Mesothelial cell of epicardium (in vitro differentiated cells): ENCODE data around the gene CD80. TPM values are rescaled to one million over a fixed set of nuclear protein-coding genes. Genes with fewer than 3 reads are reported as not detected.
A peak's percentile ranks its signal among the peaks of the same experiment; 100 is the strongest.

Experiments
- DNase-seq, 2 experiments: peaks; one replicate each; pipeline ENCODE4 v3.0.0; 2021; ENCODE audit warnings: low spot score in 2 of 2; ENCODE audit not compliant: unreplicated experiment in 2 of 2
- H3K27ac Mint-ChIP-seq: 2 replicates; pipeline ENCODE4 v1.8.0; 2021; ENCODE audit warnings: mixed read lengths
- H3K27me3 Mint-ChIP-seq: 2 replicates; pipeline ENCODE4 v1.8.0; 2021; ENCODE audit warnings: low read depth, mixed read lengths
- H3K36me3 Mint-ChIP-seq: 2 replicates; pipeline ENCODE4 v1.8.0; 2021; ENCODE audit warnings: mixed read lengths
- H3K4me1 Mint-ChIP-seq: 2 replicates; pipeline ENCODE4 v1.8.0; 2021; ENCODE audit warnings: mixed read lengths
- H3K4me3 Mint-ChIP-seq: 2 replicates; pipeline ENCODE4 v1.8.0; 2021; ENCODE audit warnings: mild to moderate bottlenecking, moderate library complexity, mixed read lengths
- H3K9me3 Mint-ChIP-seq: 2 replicates; pipeline ENCODE4 v1.8.0; 2021; ENCODE audit warnings: mixed read lengths
- total RNA-seq: library from RNA; stranded (reverse); gene quantifications from 3 replicates; pipeline ENCODE4 v1.2.1, GENCODE V29; 2021
- TF ChIP-seq, protein P1 (sequence below): fragments of 200-600 bp; sonication (generic); IDR thresholded peaks from one replicate; pipeline ENCODE4 v1.5.0; 2021; ENCODE audit warnings: antibody characterized with exemption; ENCODE audit not compliant: unreplicated experiment

Gene CD80
- total RNA-seq, 1 donor from 2014 or later = not detected

DNA sequence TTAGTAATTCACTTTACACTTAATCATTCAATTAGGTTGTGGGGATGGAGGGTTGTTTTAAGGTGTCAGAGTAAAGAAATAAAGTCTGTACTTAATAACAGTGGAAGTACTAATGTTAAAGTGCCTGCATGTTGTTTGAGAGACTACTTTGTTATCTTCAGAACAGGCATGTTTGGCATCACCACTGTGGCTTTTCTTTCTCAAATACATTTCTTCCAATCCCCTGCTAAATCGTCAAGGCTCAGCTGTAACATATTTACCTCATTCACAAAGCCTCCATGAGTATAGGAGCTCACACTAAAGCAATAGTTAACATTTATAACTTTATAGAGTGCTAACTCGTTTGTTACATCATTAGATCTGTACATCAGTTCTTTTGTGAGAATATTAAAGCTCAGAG lies 58.5 kb downstream of the CD80 start:
- peak overlapping the region; percentile 18 for H3K27ac Mint-ChIP-seq
- no peaks in the 10 kb centered on the region for H3K9me3 Mint-ChIP-seq
- H3K27me3 Mint-ChIP-seq = no peaks in the 10 kb centered on the region
- H3K4me1 Mint-ChIP-seq = peaks cover 25% of the 10 kb centered on the region
- TF ChIP-seq, protein P1, sequence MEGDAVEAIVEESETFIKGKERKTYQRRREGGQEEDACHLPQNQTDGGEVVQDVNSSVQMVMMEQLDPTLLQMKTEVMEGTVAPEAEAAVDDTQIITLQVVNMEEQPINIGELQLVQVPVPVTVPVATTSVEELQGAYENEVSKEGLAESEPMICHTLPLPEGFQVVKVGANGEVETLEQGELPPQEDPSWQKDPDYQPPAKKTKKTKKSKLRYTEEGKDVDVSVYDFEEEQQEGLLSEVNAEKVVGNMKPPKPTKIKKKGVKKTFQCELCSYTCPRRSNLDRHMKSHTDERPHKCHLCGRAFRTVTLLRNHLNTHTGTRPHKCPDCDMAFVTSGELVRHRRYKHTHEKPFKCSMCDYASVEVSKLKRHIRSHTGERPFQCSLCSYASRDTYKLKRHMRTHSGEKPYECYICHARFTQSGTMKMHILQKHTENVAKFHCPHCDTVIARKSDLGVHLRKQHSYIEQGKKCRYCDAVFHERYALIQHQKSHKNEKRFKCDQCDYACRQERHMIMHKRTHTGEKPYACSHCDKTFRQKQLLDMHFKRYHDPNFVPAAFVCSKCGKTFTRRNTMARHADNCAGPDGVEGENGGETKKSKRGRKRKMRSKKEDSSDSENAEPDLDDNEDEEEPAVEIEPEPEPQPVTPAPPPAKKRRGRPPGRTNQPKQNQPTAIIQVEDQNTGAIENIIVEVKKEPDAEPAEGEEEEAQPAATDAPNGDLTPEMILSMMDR = no peak
- H3K4me3 Mint-ChIP-seq = no peak overlapping the region
- H3K36me3 Mint-ChIP-seq = peaks cover 7% of the 10 kb centered on the region
- DNase-seq = no peak

DNA sequence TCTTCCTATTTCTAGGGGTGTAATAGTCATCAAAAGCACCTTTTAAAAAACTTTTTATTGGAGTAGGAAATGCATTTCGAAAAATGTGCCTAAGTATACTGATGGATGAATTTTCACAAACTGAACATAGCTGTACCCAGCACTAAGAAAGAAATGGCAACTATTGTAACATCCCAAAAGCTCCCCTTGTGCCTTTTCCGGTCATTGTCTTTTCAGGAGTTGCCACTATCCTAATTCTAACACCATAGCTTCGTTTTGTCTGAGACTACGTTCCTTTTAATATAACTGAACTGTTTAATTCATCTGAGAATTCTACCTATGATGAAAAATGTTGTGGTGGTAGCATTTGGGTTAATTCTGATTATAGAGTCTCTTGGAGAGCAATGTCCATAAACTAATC lies 59.1 kb downstream of the CD80 start:
- no peak for DNase-seq
- Mint-ChIP-seq H3K36me3 (peaks cover 5% of the 10 kb centered on the region), H3K9me3 (no peaks in the 10 kb centered on the region), H3K27me3 (no peaks in the 10 kb centered on the region), H3K4me3 (peak overlapping the region; percentile 99), H3K4me1 (peaks cover 25% of the 10 kb centered on the region), H3K27ac (peak overlapping the region; percentile 18)
- TF ChIP-seq, protein P1 = no peak

DNA sequence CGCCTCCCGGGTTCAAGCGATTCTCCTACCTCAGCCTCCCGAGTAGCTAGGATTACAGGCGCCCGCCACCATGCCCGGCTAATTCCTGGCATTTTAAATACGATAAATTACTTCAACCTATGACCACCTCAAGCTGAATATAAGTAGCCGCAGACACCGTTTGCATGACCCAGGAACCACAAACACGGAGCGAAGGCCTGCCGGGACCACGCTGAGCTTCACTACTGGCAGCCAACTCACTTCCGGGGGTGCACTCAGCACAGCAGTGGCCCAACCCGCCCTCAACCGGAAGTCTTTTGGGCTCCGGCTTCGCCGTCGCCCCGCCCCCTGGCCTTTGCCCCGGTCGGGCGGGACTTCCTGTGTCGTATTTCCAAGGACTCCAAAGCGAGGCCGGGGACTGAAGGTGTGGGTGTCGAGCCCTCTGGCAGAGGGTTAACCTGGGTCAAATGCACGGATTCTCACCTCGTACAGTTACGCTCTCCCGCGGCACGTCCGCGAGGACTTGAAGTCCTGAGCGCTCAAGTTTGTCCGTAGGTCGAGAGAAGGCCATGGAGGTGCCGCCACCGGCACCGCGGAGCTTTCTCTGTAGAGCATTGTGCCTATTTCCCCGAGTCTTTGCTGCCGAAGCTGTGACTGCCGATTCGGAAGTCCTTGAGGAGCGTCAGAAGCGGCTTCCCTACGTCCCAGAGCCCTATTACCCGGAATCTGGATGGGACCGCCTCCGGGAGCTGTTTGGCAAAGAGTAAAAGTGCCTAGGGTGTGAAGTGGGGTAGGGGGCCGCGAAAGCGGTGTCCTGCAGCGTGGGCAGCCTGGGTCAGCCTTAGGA lies 61.0 kb downstream of the CD80 start, which contains the start of gene TIMMDC1:
Gene TIMMDC1, plus strand, starts transcription at position 362 of the 826 bp plus-strand sequence. Its CDS starts 187 bp downstream, at position 549.
- H3K4me3 Mint-ChIP-seq = peak within 1 kb of the TSS; percentile 99
- H3K36me3 Mint-ChIP-seq = no peaks in the 10 kb centered on the region
- no peaks in the 10 kb centered on the region for H3K9me3 Mint-ChIP-seq
- DNase-seq = peak; percentile 83 to 94
- peaks cover 25% of the 10 kb centered on the region for H3K4me1 Mint-ChIP-seq
- TF ChIP-seq, protein P1 = no peak
- H3K27me3 Mint-ChIP-seq = no peaks in the 10 kb centered on the region
- peak within 1 kb of the TSS; percentile 99 for H3K27ac Mint-ChIP-seq

DNA sequence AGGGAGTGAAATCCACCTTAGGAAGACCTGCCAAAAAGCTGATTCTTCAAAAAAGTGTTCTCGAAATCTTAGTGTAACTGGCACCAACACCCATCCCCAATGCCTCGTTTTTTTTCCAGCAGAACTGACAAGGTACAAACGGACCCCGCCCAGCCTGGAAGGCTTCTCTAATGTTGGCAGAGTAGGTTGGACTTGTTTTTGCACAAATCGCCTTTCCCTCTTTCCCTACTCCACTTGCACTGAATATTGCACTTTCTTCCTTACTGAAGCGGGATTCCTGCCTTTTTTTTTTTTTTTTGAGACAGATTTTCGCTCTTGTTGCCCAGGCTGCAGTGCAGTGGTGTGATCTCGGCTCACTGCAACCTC lies 61.6 kb downstream of the CD80 start:
- TF ChIP-seq, protein P1 = no peak
- H3K36me3 Mint-ChIP-seq = no peaks in the 10 kb centered on the region
- peak overlapping the region; percentile 99 for H3K27ac Mint-ChIP-seq
- H3K9me3 Mint-ChIP-seq = no peaks in the 10 kb centered on the region
- H3K4me1 Mint-ChIP-seq = peaks cover 25% of the 10 kb centered on the region
- peak in 1 of 2 experiments; percentile 43 for DNase-seq
- no peaks in the 10 kb centered on the region for H3K27me3 Mint-ChIP-seq
- H3K4me3 Mint-ChIP-seq = peak overlapping the region; percentile 99

DNA sequence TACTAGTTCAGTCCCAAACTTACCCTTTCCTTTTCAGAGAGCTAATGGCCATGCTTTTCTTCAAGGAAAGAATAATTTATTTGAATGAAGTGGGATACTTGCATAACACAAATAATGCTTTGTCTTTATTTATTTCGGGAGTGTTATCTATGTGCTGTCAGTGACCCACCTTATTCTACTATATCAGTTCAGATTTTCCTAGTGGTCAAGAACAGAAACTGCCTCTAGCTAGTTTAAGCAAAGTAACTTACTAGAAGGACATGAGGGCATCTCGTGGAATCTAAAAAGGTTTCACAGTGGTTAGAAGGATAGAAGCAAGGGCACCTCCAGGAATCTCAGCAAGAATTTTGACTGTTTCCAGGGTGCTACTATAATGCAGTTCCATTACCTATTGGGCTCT lies 64.8 kb downstream of the CD80 start:
- TF ChIP-seq, protein P1 = peak; percentile 36
- H3K4me1 Mint-ChIP-seq = peaks cover 11% of the 10 kb centered on the region
- no peak for DNase-seq
- H3K27me3 Mint-ChIP-seq = no peaks in the 10 kb centered on the region
- H3K27ac Mint-ChIP-seq = no peak overlapping the region
- no peak overlapping the region for H3K4me3 Mint-ChIP-seq
- H3K36me3 Mint-ChIP-seq = peaks cover 7% of the 10 kb centered on the region
- H3K9me3 Mint-ChIP-seq = no peaks in the 10 kb centered on the region
